Endothelial cell of umbilical vein (primary cell): ENCODE measurements around the gene RNF175. TPM values are rescaled to one million over a fixed set of nuclear protein-coding genes. Genes with fewer than 3 reads are reported as not detected.

Experiments used
- BruUV-seq: library from RNA; stranded (reverse); fragments of 400-500 nt; replicated peaks from 2 replicates; lab custom pipeline; 2021; lab: Mats Ljungman, UMichigan
- CTCF ChIA-PET: fragments of 300-600, 350-600 bp; sonication (Branson Sonifier 250); formaldehyde crosslinking; loops from one replicate; lab custom pipeline; 2021; ENCODE audit warnings: antibody characterized with exemption, inconsistent platforms; lab: Charles Lee
- POLR2A ChIA-PET: fragments of 300-600, 350-600 bp; sonication (Branson Sonifier 250); formaldehyde crosslinking; loops from one replicate; lab custom pipeline; 2021; ENCODE audit warnings: antibody characterized with exemption, inconsistent platforms; lab: Charles Lee
- DNase-seq: peaks from one replicate; pipeline ENCODE4 v3.0.0-alpha.2; 2011; ENCODE audit warnings: low read depth, low spot score
- FAIRE-seq: peaks from 2 replicates; lab custom pipeline; 2011; peaks lifted over from hg19 to GRCh38; lab: Jason Lieb, UNC
- H2AFZ ChIP-seq: 2 replicates; pipeline ENCODE4 v1.6.0; 2012; ENCODE audit warnings: low read depth, low read length, control low read depth, inconsistent platforms
- H3K27ac ChIP-seq: 2 replicates; pipeline ENCODE4 v1.5.1; 2011; ENCODE audit warnings: low read depth, mild to moderate bottlenecking, control low read depth, low read length, moderate library complexity; ENCODE audit not compliant: insufficient read depth
- H3K27me3 ChIP-seq, 2 experiments: 2 replicates each; pipeline versions ENCODE4 v1.6.0 to v1.6.1; 2011; ENCODE audit warnings: low read length in 2 of 2, mixed read lengths in 1 of 2; ENCODE audit not compliant: control insufficient read depth in 2 of 2, insufficient read depth in 2 of 2
- H3K36me3 ChIP-seq, 2 experiments: 2 replicates in 1 of 2; 3 replicates in 1 of 2; pipeline ENCODE4 v1.5.1; 2011; ENCODE audit warnings: low read length in 2 of 2, mild to moderate bottlenecking in 1 of 2, moderate library complexity in 1 of 2; ENCODE audit not compliant: control insufficient read depth in 2 of 2, insufficient read depth in 2 of 2; ENCODE audit errors: extremely low read depth in 1 of 2
- H3K4me1 ChIP-seq: 3 replicates; pipeline ENCODE4 v1.5.1; 2011; ENCODE audit warnings: mild to moderate bottlenecking, low read length; ENCODE audit not compliant: control insufficient read depth, insufficient read depth; ENCODE audit errors: extremely low read depth
- H3K4me2 ChIP-seq: 2 replicates; pipeline ENCODE4 v1.6.1; 2011; ENCODE audit warnings: low read length, control low read depth, mixed read lengths; ENCODE audit not compliant: insufficient read depth
- H3K4me3 ChIP-seq, 3 experiments: fragments of 200-600 bp in 1 of 3; sonication (generic), shearing (Covaris generic) in 1 of 3; replicated peaks in 1 of 3; 2 replicates each; pipeline ENCODE4 v1.5.1; 2011 to 2016; ENCODE audit warnings: control low read depth in 3 of 3, low read length in 3 of 3, mild to moderate bottlenecking in 2 of 3, inconsistent platforms in 1 of 3, low read depth in 1 of 3, moderate library complexity in 1 of 3; ENCODE audit not compliant: insufficient read depth in 1 of 3
- H3K79me2 ChIP-seq: 2 replicates; pipeline ENCODE4 v1.6.0; 2012; ENCODE audit warnings: low read length, inconsistent platforms; ENCODE audit not compliant: control insufficient read depth, insufficient read depth
- H3K9ac ChIP-seq: replicated peaks from 2 replicates; pipeline ENCODE3; 2011; ENCODE audit warnings: low read length, control low read depth; ENCODE audit not compliant: insufficient read depth; ENCODE audit errors: extremely low read depth
- H3K9me1 ChIP-seq: replicated peaks from 3 replicates; pipeline ENCODE4 v1.6.0; 2011; ENCODE audit warnings: mild to moderate bottlenecking, low read length; ENCODE audit not compliant: control insufficient read depth, insufficient read depth; ENCODE audit errors: extremely low read depth
- H3K9me3 ChIP-seq: replicated peaks from 2 replicates; pipeline ENCODE4 v1.5.1; 2012; ENCODE audit warnings: low read length, inconsistent platforms; ENCODE audit not compliant: control insufficient read depth, insufficient read depth
- H4K20me1 ChIP-seq: replicated peaks from 2 replicates; pipeline ENCODE3; 2011; ENCODE audit warnings: mild to moderate bottlenecking, low read length; ENCODE audit not compliant: control insufficient read depth, insufficient read depth; ENCODE audit errors: extremely low read depth
- EZH2 ChIP-seq: IDR thresholded peaks from 2 replicates; pipeline ENCODE4 v1.6.1; 2012; ENCODE audit warnings: borderline replicate concordance, low read depth, mild to moderate bottlenecking, moderate library complexity, low read length, inconsistent platforms; ENCODE audit not compliant: severe bottlenecking
- FOS ChIP-seq: IDR thresholded peaks from 2 replicates; pipeline ENCODE4 v1.6.1; 2011; ENCODE audit warnings: mild to moderate bottlenecking, low read length, moderate library complexity, borderline replicate concordance; ENCODE audit not compliant: insufficient read depth
- GATA2 ChIP-seq: IDR thresholded peaks from 2 replicates; pipeline ENCODE4 v1.7.0; 2011; ENCODE audit warnings: low read depth, mild to moderate bottlenecking, moderate library complexity, mixed read lengths, low read length; ENCODE audit not compliant: insufficient read length, insufficient read depth
- JUN ChIP-seq: IDR thresholded peaks from 2 replicates; pipeline ENCODE4 v1.6.1; 2011; ENCODE audit warnings: borderline replicate concordance, low read depth; ENCODE audit not compliant: insufficient read length, insufficient read depth
- MAX ChIP-seq: IDR thresholded peaks from 2 replicates; pipeline ENCODE4 v1.6.1; 2011; ENCODE audit not compliant: insufficient read depth, insufficient read length
- MYC ChIP-seq: IDR thresholded peaks from one replicate; pipeline ENCODE4 v1.6.1; 2011; ENCODE audit warnings: mild to moderate bottlenecking, low read depth, low read length
- POLR2A ChIP-seq: IDR thresholded peaks from 2 replicates; pipeline ENCODE4 v1.6.1; 2012; ENCODE audit warnings: low read depth, mild to moderate bottlenecking, control low read depth, low read length
- POLR2AphosphoS5 ChIP-seq: IDR thresholded peaks from 2 replicates; pipeline ENCODE4 v1.6.1; 2012; ENCODE audit warnings: low read depth, mild to moderate bottlenecking, control low read depth, low read length, moderate library complexity; ENCODE audit not compliant: insufficient read depth
- dilution Hi-C: fragments of 300-500 bp; cut with MboI; formaldehyde crosslinking; loops from one replicate; pipeline ENCODE4 v1.15.0; 2019; ENCODE audit warnings: low sequenced_read_pairs; ENCODE audit not compliant: extremely low pct_ligation_motif_present
- intact Hi-C: fragments of 100-400 bp; cut with micrococcal nuclease; formaldehyde crosslinking; loops from one replicate; pipeline ENCODE4 v1.10.0; 2022
- polyA plus RNA-seq, 4 experiments: library from polyadenylated mRNA; depleted of rRNA in 3 of 4; stranded (reverse) in 3 of 4; unstranded in 1 of 4; fragments of >200 nt; gene quantifications; 2 replicates each; pipeline versions ENCODE4 v1.2.1 to v1.2.3, GENCODE V29; 2011 to 2012; ENCODE audit warnings: missing spikeins in 1 of 4
- total RNA-seq: library from RNA; stranded (reverse); gene quantifications from 2 replicates; pipeline ENCODE4 v1.2.3, GENCODE V29; 2021
- TF ChIP-seq, protein P1 (sequence below), 2 donors: IDR thresholded peaks; 1 replicate in 1 of 2; 2 replicates in 1 of 2; pipeline ENCODE4 v1.5.1; 2011; ENCODE audit warnings: low read length in 2 of 2, mild to moderate bottlenecking in 2 of 2, moderate library complexity in 2 of 2, control low read depth in 1 of 2, inconsistent platforms in 1 of 2, low read depth in 1 of 2; ENCODE audit not compliant: insufficient read depth in 1 of 2; ENCODE audit errors: extremely low read depth in 1 of 2

RNF175 gene
- total and polyA plus RNA-seq, 2 donors (not counting 3 experiments of a cell fraction or from before 2014, with no cell fraction given): not detected

GRCh38 chr4:153733751-153734448 lies 25.9 kb downstream of the RNF175 start:
- H3K9ac ChIP-seq: no peak overlapping the region
- H3K9me1 ChIP-seq: no peaks in the 10 kb centered on the region
- H3K27me3 ChIP-seq: no peaks in the 10 kb centered on the region
- intact Hi-C loops: no loop called here
- DNase-seq (no peak), FAIRE-seq (no peak)
- H3K4me2 ChIP-seq: no peak overlapping the region
- no TSS peak for BruUV-seq
- H4K20me1 ChIP-seq: no peaks in the 10 kb centered on the region
- no peaks in the 10 kb centered on the region for H3K36me3 ChIP-seq
- H3K27ac ChIP-seq: no peak overlapping the region
- H3K4me1 ChIP-seq: no peaks in the 10 kb centered on the region
- ChIA-PET CTCF (interaction anchor here (0.7 to 2.9 kb wide), 3 partner anchors 9 to 100 kb away, joined by 3 to 15 read pairs (median 3); no protein-coding TSS in a partner anchor), POLR2A (no interaction called here)
- dilution Hi-C loops: no loop called here
- H2AFZ ChIP-seq: no peak overlapping the region
- H3K79me2 ChIP-seq: no peaks in the 10 kb centered on the region
- H3K4me3 ChIP-seq: no peak overlapping the region
- TF ChIP-seq JUN (no peak), MYC (no peak), EZH2 (no peak), POLR2A (no peak), MAX (no peak), GATA2 (no peak), POLR2AphosphoS5 (no peak), FOS (no peak)
- TF ChIP-seq, protein P1, sequence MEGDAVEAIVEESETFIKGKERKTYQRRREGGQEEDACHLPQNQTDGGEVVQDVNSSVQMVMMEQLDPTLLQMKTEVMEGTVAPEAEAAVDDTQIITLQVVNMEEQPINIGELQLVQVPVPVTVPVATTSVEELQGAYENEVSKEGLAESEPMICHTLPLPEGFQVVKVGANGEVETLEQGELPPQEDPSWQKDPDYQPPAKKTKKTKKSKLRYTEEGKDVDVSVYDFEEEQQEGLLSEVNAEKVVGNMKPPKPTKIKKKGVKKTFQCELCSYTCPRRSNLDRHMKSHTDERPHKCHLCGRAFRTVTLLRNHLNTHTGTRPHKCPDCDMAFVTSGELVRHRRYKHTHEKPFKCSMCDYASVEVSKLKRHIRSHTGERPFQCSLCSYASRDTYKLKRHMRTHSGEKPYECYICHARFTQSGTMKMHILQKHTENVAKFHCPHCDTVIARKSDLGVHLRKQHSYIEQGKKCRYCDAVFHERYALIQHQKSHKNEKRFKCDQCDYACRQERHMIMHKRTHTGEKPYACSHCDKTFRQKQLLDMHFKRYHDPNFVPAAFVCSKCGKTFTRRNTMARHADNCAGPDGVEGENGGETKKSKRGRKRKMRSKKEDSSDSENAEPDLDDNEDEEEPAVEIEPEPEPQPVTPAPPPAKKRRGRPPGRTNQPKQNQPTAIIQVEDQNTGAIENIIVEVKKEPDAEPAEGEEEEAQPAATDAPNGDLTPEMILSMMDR (IDR thresholded peaks at IDR 0.05; ENCODE audit: extremely low read depth in 1 of 2, insufficient read depth in 1 of 2, low read depth in 1 of 2, low read length in 2 of 2): no peak
- H3K9me3 ChIP-seq: no peaks in the 10 kb centered on the region
